HepG2 (cell line): ENCODE measurements around the gene GRK3. TPM values are rescaled to one million over a fixed set of nuclear protein-coding genes. Genes with fewer than 3 reads are reported as not detected.

Experiments
- ATAC-seq: fragments of 200-7000 bp; cut with Tn5 transposase; 3 replicates; pipeline ENCODE4 v1.9.1; 2020; ENCODE audit warnings: mild to moderate bottlenecking, moderate library complexity
- BruUV-seq: library from RNA; stranded (reverse); fragments of 400-500 nt; replicated peaks from 2 replicates; lab custom pipeline; 2021; lab: Mats Ljungman, UMichigan
- CTCF ChIA-PET: fragments of 300-600 bp; formaldehyde crosslinking; extraction: SDS; loops from one replicate; lab custom pipeline; 2021; ENCODE audit warnings: low total read pairs, inconsistent platforms, low intra/inter-chr PET ratio; lab: Yijun Ruan, JAX
- POLR2A ChIA-PET: fragments of 350-600 bp; sonication (Branson Sonifier 250); formaldehyde crosslinking; loops from one replicate; lab custom pipeline; 2020; ENCODE audit warnings: antibody characterized with exemption, inconsistent platforms; lab: Yijun Ruan, JAX
- DNase-seq: peaks from one replicate; pipeline ENCODE4 v3.0.0-alpha.2; 2015; ENCODE audit warnings: low spot score
- FAIRE-seq: peaks from 3 replicates; lab custom pipeline; 2011; peaks lifted over from hg19 to GRCh38; lab: Jason Lieb, UNC
- H2AFZ ChIP-seq: one replicate; pipeline ENCODE4 v1.6.1; 2011; ENCODE audit warnings: low read length, inconsistent platforms
- H3K27ac ChIP-seq: fragments of 300-600 bp; 3 replicates; pipeline ENCODE4 v1.8.0; 2011; ENCODE audit warnings: mixed run types, mild to moderate bottlenecking, mixed read lengths, low read length, inconsistent platforms; ENCODE audit not compliant: insufficient read depth; ENCODE audit errors: extremely low read length
- H3K27me3 ChIP-seq, 2 experiments: fragments of 200-600 bp in 1 of 2; 2 replicates in 1 of 2; 3 replicates in 1 of 2; pipeline versions ENCODE4 v1.6.0 to v1.8.0; 2011; ENCODE audit warnings: low read length in 2 of 2, mild to moderate bottlenecking in 2 of 2, moderate library complexity in 2 of 2, inconsistent platforms in 1 of 2; ENCODE audit not compliant: insufficient read depth in 2 of 2, control insufficient read depth in 1 of 2
- H3K36me3 ChIP-seq, 2 experiments: fragments of 200-600 bp in 1 of 2; replicated peaks in 1 of 2; 2 replicates in 1 of 2; 3 replicates in 1 of 2; pipeline versions ENCODE4 v1.5.1 to v1.8.0; 2011; ENCODE audit warnings: low read length in 2 of 2, inconsistent platforms in 1 of 2; ENCODE audit not compliant: insufficient read depth in 2 of 2, control insufficient read depth in 1 of 2
- H3K4me1 ChIP-seq: 2 replicates; pipeline ENCODE4 v1.5.1; 2012; ENCODE audit warnings: low read length, inconsistent platforms; ENCODE audit not compliant: insufficient read depth
- H3K4me2 ChIP-seq: 2 replicates; pipeline ENCODE4 v1.6.0; 2011; ENCODE audit warnings: low read depth, low read length, inconsistent platforms
- H3K4me3 ChIP-seq, 3 experiments: fragments of 200-600 bp in 1 of 3; sonication (generic), shearing (Covaris generic) in 1 of 3; replicated peaks in 1 of 3; 2 replicates each; pipeline ENCODE4 v1.5.1; 2011 to 2016; ENCODE audit warnings: low read length in 3 of 3, inconsistent platforms in 2 of 3, low read depth in 2 of 3, mild to moderate bottlenecking in 2 of 3, control low read depth in 1 of 3, mixed read lengths in 1 of 3; ENCODE audit not compliant: insufficient read depth in 1 of 3
- H3K79me2 ChIP-seq: one replicate; pipeline ENCODE4 v1.6.1; 2011; ENCODE audit warnings: low read length, inconsistent platforms; ENCODE audit not compliant: insufficient read depth
- H3K9ac ChIP-seq: 2 replicates; pipeline ENCODE4 v1.6.0; 2011; ENCODE audit warnings: mild to moderate bottlenecking, low read depth, low read length, inconsistent platforms; ENCODE audit not compliant: insufficient read depth
- H3K9me3 ChIP-seq: 2 replicates; pipeline ENCODE4 v1.5.1; 2012; ENCODE audit warnings: mild to moderate bottlenecking, low read length
- H4K20me1 ChIP-seq: 2 replicates; pipeline ENCODE4 v1.6.0; 2011; ENCODE audit warnings: inconsistent platforms, mild to moderate bottlenecking, low read length, moderate library complexity; ENCODE audit not compliant: insufficient read depth
- ATM ChIP-seq: fragments of 450-650 bp; IDR thresholded peaks from 2 replicates; pipeline ENCODE4 v1.7.1; 2017; ENCODE audit warnings: mild to moderate bottlenecking, borderline replicate concordance
- CCAR2 ChIP-seq: fragments of 200-400 bp; formaldehyde crosslinking; optimal IDR thresholded peaks from 2 replicates; pipeline ENCODE3; 2018; ENCODE audit warnings: low read depth, mild to moderate bottlenecking, low read length, moderate library complexity
- CENPBD1 ChIP-seq: sonication (generic); formaldehyde crosslinking; IDR thresholded peaks from 2 replicates; pipeline ENCODE4 v1.8.0; 2022; ENCODE audit warnings: missing genetic modification reagents, low read depth, mild to moderate bottlenecking, borderline replicate concordance
- EEA1 ChIP-seq: sonication (generic); formaldehyde crosslinking; IDR thresholded peaks from 2 replicates; pipeline ENCODE4 v1.5.1; 2020; ENCODE audit warnings: mild to moderate bottlenecking, missing genetic modification reagents, borderline replicate concordance
- HIVEP1 ChIP-seq: sonication (generic); formaldehyde crosslinking; IDR thresholded peaks from 2 replicates; pipeline ENCODE4 v1.4.0; 2020; ENCODE audit warnings: mild to moderate bottlenecking, missing genetic modification reagents
- HNRNPLL ChIP-seq: fragments of 200-400 bp; formaldehyde crosslinking; IDR thresholded peaks from 2 replicates; pipeline ENCODE4 v1.6.1; 2017; ENCODE audit warnings: mild to moderate bottlenecking, low read depth, low read length; ENCODE audit not compliant: poor library complexity, severe bottlenecking
- PLRG1 ChIP-seq: fragments of 450-650 bp; conservative IDR thresholded peaks from 2 replicates; pipeline ENCODE4 v1.6.1; 2016
- SIN3A ChIP-seq: IDR thresholded peaks from 2 replicates; pipeline ENCODE4 v1.6.1; 2011; ENCODE audit warnings: low read depth, mild to moderate bottlenecking, control low read depth, low read length, borderline replicate concordance
- ZIK1 ChIP-seq: sonication (generic); formaldehyde crosslinking; IDR thresholded peaks from 2 replicates; pipeline ENCODE4 v1.5.0; 2020; ENCODE audit warnings: mild to moderate bottlenecking, low read depth, missing genetic modification reagents, borderline replicate concordance
- ZNF432 ChIP-seq: sonication (generic); formaldehyde crosslinking; IDR thresholded peaks from 2 replicates; pipeline ENCODE4 v1.5.0; 2020; ENCODE audit warnings: missing genetic modification reagents, mild to moderate bottlenecking, borderline replicate concordance
- ZNF546 ChIP-seq: sonication (generic); formaldehyde crosslinking; conservative IDR thresholded peaks from 2 replicates; pipeline ENCODE4 v1.8.1; 2023; ENCODE audit warnings: mild to moderate bottlenecking, missing genetic modification reagents
- WGBS: methylation state at CpG from one replicate; pipeline ENCODE4 v1.1.6; 2017; ENCODE audit warnings: low lambda C conversion rate; 5-methylcytosine and 5-hydroxymethylcytosine counted together
- in situ Hi-C: cut with HindIII; loops from 2 replicates; pipeline ENCODE4 v1.10.0; 2017; ENCODE audit warnings: low pct_unique_long_range_greater_than_20kb; ENCODE audit not compliant: extremely low pct_ligation_motif_present
- intact Hi-C: fragments of 100-400 bp; cut with micrococcal nuclease; formaldehyde crosslinking; loops from one replicate; pipeline ENCODE4 v1.10.0; 2022; ENCODE audit not compliant: unreplicated experiment
- polyA plus RNA-seq, 8 experiments: library from polyadenylated mRNA; depleted of rRNA in 3 of 8; stranded (reverse) in 7 of 8; unstranded in 1 of 8; fragments of >200 nt; fragmentation: Illumina TruSeq in 4 of 8; extraction: Trizol in 4 of 8; gene quantifications; 2 replicates each; pipeline versions ENCODE4 v1.2.1 to v1.2.3, GENCODE V29; 2011 to 2016; ENCODE audit warnings: low read depth in 4 of 8, missing spikeins in 1 of 8, mixed read lengths in 1 of 8; ENCODE audit not compliant: insufficient read depth in 1 of 8
- total RNA-seq, 5 experiments: library from RNA; depleted of rRNA; stranded (reverse); fragments of >200 nt; fragmentation: Illumina TruSeq; extraction: Trizol; gene quantifications; 2 replicates each; pipeline ENCODE4 v1.2.3, GENCODE V29; 2016; ENCODE audit warnings: low read depth in 1 of 5

GRK3 gene
- total and polyA plus RNA-seq, 2 of the 13 experiments (the other 11 are each of a cell fraction or from before 2014, with no cell fraction given), result 8.5 to 16.7 TPM

GRCh38 chr22:25680956-25681355 lies 116.5 kb downstream of the GRK3 start:
- no peak for TF ChIP-seq ZNF432 (CRISPR knock-in tag)
- TF ChIP-seq ZNF546 (CRISPR knock-in tag), result no peak
- no peak for TF ChIP-seq EEA1 (CRISPR knock-in tag)
- no peak for TF ChIP-seq CENPBD1 (CRISPR knock-in tag)
- TF ChIP-seq ATM, result no peak
- no peak for TF ChIP-seq HNRNPLL
- no peak for TF ChIP-seq ZIK1 (CRISPR knock-in tag)
- TF ChIP-seq PLRG1, result no peak
- no peak for TF ChIP-seq HIVEP1 (CRISPR knock-in tag)
- no peak for TF ChIP-seq SIN3A
- TF ChIP-seq CCAR2, result no peak
- no peak for ATAC-seq
- POLR2A ChIA-PET, result no interaction called here

More at GRCh38 chr22:25680956-25681355, 116.5 kb downstream of the GRK3 start:
- intact Hi-C loops (no loop called here), in situ Hi-C loops (no loop called here)
- Histone ChIP-seq H3K9me3 (no peaks in the 10 kb centered on the region), H4K20me1 (no peaks in the 10 kb centered on the region), H3K9ac (no peak overlapping the region), H3K4me1 (no peaks in the 10 kb centered on the region), H2AFZ (no peak overlapping the region), H3K27me3 (no peaks in the 10 kb centered on the region), H3K36me3 (peaks cover 2 to 6% of the 10 kb centered on the region in 2 experiments; a peak in 2 of 5 replicates), H3K4me2 (no peak overlapping the region), H3K4me3 (no peak overlapping the region), H3K27ac (no peak overlapping the region), H3K79me2 (no peaks in the 10 kb centered on the region)
- FAIRE-seq (no peak), DNase-seq (no peak)
- CTCF ChIA-PET, result no interaction called here
- BruUV-seq, result no TSS peak
- 98% methylated on average over 6 of the region's 6 CpGs for WGBS
